Left lung (tissue), 10 donors: ENCODE results near the gene RASAL2. TPM values are rescaled to one million over a fixed set of nuclear protein-coding genes. Genes with fewer than 3 reads are reported as not detected.

ENCODE experiments used
- ATAC-seq: fragments of 200-7000 bp; cut with Tn5 transposase; one replicate; pipeline ENCODE4 v1.9.1; 2020; ENCODE audit warnings: moderate library complexity
- DNase-seq, 4 donors: peaks; one replicate each; pipeline ENCODE4 v3.0.0-alpha.2; 2013 to 2020
- H3K27ac ChIP-seq, 2 donors: fragments of 200-600 bp; sonication (generic) in 1 of 2; one replicate each; pipeline versions ENCODE4 v1.5.0 to v1.8.0; 2020 to 2021
- H3K27me3 ChIP-seq, 2 donors: fragments of 200-600 bp; sonication (generic) in 1 of 2; one replicate each; pipeline versions ENCODE4 v1.5.0 to v1.8.0; 2020 to 2021
- H3K36me3 ChIP-seq, 2 donors: fragments of 200-600 bp; sonication (generic) in 1 of 2; one replicate each; pipeline versions ENCODE4 v1.5.0 to v1.8.0; 2020 to 2021
- H3K4me1 ChIP-seq, 2 donors: fragments of 200-600 bp; one replicate each; pipeline ENCODE4 v1.8.0; 2021
- H3K4me3 ChIP-seq, 2 donors: fragments of 200-600 bp; sonication (generic) in 1 of 2; one replicate each; pipeline versions ENCODE4 v1.5.0 to v1.8.0; 2020 to 2021; ENCODE audit warnings: mild to moderate bottlenecking in 1 of 2
- H3K9me3 ChIP-seq, 2 donors: fragments of 200-600 bp; sonication (generic) in 1 of 2; one replicate each; pipeline versions ENCODE4 v1.5.0 to v1.8.0; 2020 to 2021
- CTCF ChIP-seq, 2 donors: fragments of 200-600 bp; sonication (generic) in 1 of 2; IDR thresholded peaks; one replicate each; pipeline versions ENCODE4 v1.5.0 to v1.8.0; 2021; ENCODE audit warnings: antibody characterized with exemption in 2 of 2
- intact Hi-C, 2 donors: fragments of 100-400 bp; cut with DNase I; formaldehyde crosslinking; loops; one replicate each; pipeline versions ENCODE4 v1.11.2 to v1.14.2; 2022
- polyA plus RNA-seq, 6 donors: library from polyadenylated mRNA; unstranded; fragments of 120-200 nt; gene quantifications; one replicate each; pipeline ENCODE4 v1.2.1, GENCODE V29; 2013; ENCODE audit not compliant: insufficient read length in 6 of 6
- total RNA-seq, 2 donors: library from RNA; stranded (reverse); fragmentation: NEBNext Ultra II Directional; extraction: Animal tissue kit (Norgen Biotek cat#: 25700); gene quantifications; one replicate each; pipeline ENCODE4 v1.2.1, GENCODE V29; 2021
- donor health status: DM: no; HTN: yes; CAD: no.
- donor health status: DM: no; HTN: no; CAD: no.

RASAL2 gene
- total and polyA plus RNA-seq, 8 donors, result 26.4 to 35.6 (median 29.5) TPM

- H3K4me3 ChIP-seq, result no peak overlapping the region
- no peak for TF ChIP-seq CTCF (IDR thresholded peaks at IDR 0.05)
- DNase-seq (no peak), ATAC-seq (no peak)
- no peaks in the 10 kb centered on the region for H3K9me3 ChIP-seq
- no peak overlapping the region for H3K27ac ChIP-seq
- H3K4me1 ChIP-seq, result no peaks in the 10 kb centered on the region
- H3K27me3 ChIP-seq, result no peaks in the 10 kb centered on the region
- H3K36me3 ChIP-seq, result no peaks in the 10 kb centered on the region
- intact Hi-C loops, result no loop called here
Measured at GRCh38 chr1:178393370-178393769, 299.5 kb downstream of the RASAL2 start.

GRCh38 chr1:178396789-178397188 is 302.9 kb downstream of the RASAL2 start:
- H3K4me1 ChIP-seq, result no peaks in the 10 kb centered on the region
- H3K27me3 ChIP-seq, result no peaks in the 10 kb centered on the region
- DNase-seq (no peak), ATAC-seq (no peak)
- H3K27ac ChIP-seq, result no peak overlapping the region
- no peaks in the 10 kb centered on the region for H3K9me3 ChIP-seq
- H3K4me3 ChIP-seq, result no peak overlapping the region
- intact Hi-C loops, result no loop called here
- no peaks in the 10 kb centered on the region for H3K36me3 ChIP-seq
- no peak for TF ChIP-seq CTCF (IDR thresholded peaks at IDR 0.05)

DNA sequence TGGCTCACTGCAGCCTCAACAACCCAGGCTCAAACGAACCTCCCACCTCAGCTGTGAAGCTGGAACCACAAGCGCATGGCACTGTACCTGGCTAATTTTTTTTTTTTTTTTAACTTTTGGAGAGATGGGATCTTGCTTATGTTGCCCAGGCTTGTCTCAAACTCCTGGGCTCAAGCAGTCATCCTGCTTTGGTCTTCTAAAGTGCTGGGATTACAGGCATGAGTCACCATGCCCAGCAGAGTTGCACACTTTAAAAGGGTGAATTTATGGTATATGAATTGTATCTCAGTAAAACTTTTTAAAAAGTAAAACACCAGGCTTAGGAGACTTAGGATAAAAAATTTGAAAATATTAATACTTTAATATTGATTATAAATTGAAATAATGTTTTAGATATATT is 303.8 kb downstream of the RASAL2 start:
- intact Hi-C loops, result no loop called here
- no peaks in the 10 kb centered on the region for H3K4me1 ChIP-seq

GRCh38 chr1:178399177-178399728 is 305.3 kb downstream of the RASAL2 start:
- H3K4me1 ChIP-seq, result no peaks in the 10 kb centered on the region
- intact Hi-C loops, result no loop called here
- no peaks in the 10 kb centered on the region for H3K36me3 ChIP-seq
- no peak overlapping the region for H3K4me3 ChIP-seq
- no peaks in the 10 kb centered on the region for H3K27me3 ChIP-seq
- TF ChIP-seq CTCF (IDR thresholded peaks at IDR 0.05), result no peak
- H3K27ac ChIP-seq, result no peak overlapping the region
- H3K9me3 ChIP-seq, result no peaks in the 10 kb centered on the region
- ATAC-seq (no peak), DNase-seq (no peak)

More for the DNA sequence above, 303.8 kb downstream of the RASAL2 start:
- no peak for ATAC-seq
- Histone ChIP-seq H3K27ac (no peak overlapping the region), H3K9me3 (no peaks in the 10 kb centered on the region), H3K4me3 (no peak overlapping the region), H3K36me3 (no peaks in the 10 kb centered on the region), H3K27me3 (no peaks in the 10 kb centered on the region)
- no peak for TF ChIP-seq CTCF (IDR thresholded peaks at IDR 0.05)
- no peak for DNase-seq

DNA sequence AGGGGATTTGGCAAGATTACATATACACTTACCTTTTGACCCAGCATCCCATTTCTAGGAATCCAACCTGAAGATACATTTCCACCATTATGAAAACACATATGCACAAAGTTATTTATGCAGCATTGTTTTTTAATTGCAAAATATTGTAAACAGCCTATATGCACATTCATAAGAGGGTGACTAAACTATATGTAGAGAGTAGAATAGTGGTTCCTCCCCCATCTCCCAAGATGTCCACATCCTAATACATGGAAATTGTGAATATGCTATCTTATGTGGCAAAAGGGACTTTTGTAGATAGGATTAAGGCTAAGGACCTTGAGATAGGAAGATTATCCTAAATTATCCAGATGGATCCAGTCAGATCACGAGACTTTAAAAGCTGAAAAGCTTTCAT is 311.2 kb downstream of the RASAL2 start:
- ATAC-seq (no peak), DNase-seq (no peak)
- Histone ChIP-seq H3K9me3 (no peaks in the 10 kb centered on the region), H3K27ac (no peak overlapping the region), H3K36me3 (no peaks in the 10 kb centered on the region), H3K4me3 (no peak overlapping the region), H3K27me3 (no peaks in the 10 kb centered on the region), H3K4me1 (no peaks in the 10 kb centered on the region)
- intact Hi-C loops, result no loop called here
- TF ChIP-seq CTCF (IDR thresholded peaks at IDR 0.05), result no peak
